ENCODE data around the gene SCUBE3.

SCUBE3 gene

GRCh38 chr6:35242906-35243305 lies 29.1 kb downstream of the SCUBE3 start:
- no peak for DNase-seq

GRCh38 chr6:35243386-35243958 lies 29.7 kb downstream of the SCUBE3 start:
- no peak for DNase-seq

DNA sequence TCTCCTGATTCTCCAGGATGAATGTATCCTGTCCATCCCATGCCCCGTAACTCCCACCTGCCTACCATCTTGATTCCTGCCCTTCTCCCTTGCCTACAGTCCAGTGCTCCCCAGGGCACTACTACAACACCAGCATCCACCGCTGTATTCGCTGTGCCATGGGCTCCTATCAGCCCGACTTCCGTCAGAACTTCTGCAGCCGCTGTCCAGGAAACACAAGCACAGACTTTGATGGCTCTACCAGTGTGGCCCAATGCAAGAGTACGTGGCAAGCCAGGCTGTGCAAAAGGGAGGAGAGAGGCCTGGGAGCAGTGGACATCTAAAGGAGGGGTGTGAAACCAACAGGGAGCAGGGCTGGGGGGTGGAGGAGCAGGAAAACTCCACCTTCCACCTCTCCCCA lies 30.8 kb downstream of the SCUBE3 start:
- DNase-seq, result no peak

- DNase-seq, result no peak
Observed at GRCh38 chr6:35247642-35248231, 34.0 kb downstream of the SCUBE3 start.

GRCh38 chr6:35248300-35248699 lies 34.5 kb downstream of the SCUBE3 start:
- no peak for DNase-seq

DNA sequence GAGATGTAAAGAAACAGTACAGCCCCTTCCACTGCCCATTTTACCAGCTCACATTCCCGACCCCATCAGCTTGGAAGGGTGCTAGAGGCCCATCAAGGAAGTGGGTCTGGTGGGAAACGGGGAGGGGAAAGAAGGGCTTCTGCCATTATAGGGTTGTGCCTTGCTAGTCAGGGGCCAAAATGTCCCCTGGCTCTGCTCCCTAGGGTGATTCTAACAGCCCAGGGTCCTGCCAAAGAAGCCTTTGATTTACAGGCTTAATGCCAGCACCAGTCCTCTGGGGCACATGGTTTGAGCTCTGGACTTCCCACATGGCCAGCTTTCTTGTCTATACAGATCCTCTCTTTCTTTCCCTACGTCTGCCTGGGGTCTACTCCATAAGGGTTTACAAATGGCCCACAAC lies 35.2 kb downstream of the SCUBE3 start:
- DNase-seq, result no peak

DNA sequence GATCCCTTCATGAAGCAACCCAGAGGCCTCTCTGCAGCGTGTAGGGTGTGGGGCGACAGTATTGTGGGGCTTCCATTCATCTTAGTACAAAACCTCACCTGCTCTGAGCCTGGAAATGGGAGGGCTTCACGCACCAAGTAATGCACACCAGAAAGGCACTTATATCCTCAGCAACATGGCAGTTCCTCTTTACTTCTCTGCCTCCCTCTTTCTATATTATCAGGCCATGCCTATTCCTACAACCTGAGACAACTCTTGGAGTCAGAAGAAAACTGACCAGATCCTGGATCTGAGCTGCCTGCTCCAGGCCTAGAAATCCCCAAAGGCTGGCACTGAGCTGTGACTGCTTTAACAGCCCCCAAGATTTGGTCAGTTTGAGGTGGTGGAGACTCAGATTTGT lies 38.2 kb downstream of the SCUBE3 start:
- DNase-seq, result no peak

- DNase-seq, result no peak
Observed at GRCh38 chr6:35253249-35253648, 39.5 kb downstream of the SCUBE3 start.

DNA sequence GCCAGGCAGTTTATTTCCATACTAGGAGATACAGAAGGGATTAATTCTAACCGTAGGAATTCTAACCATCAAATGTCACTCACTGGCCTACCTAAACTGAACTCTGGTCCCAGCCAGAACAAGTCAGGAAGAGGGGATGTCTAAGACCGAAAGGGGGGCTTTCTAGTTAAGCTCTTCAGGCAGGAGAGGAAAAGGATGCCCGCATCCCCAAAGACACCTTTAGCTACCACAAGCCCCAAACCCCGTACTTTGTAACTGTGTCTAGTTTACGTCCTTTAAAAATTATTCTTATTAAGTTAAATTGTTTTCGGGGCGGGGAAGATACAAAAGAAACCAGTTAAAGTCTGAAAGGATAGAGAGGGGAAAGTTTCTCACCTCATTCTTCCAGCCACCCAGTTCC lies 44.6 kb downstream of the SCUBE3 start:
- DNase-seq, result no peak

GRCh38 chr6:35258858-35259193 lies 45.1 kb downstream of the SCUBE3 start:
- peak; percentile 38 for DNase-seq

DNA sequence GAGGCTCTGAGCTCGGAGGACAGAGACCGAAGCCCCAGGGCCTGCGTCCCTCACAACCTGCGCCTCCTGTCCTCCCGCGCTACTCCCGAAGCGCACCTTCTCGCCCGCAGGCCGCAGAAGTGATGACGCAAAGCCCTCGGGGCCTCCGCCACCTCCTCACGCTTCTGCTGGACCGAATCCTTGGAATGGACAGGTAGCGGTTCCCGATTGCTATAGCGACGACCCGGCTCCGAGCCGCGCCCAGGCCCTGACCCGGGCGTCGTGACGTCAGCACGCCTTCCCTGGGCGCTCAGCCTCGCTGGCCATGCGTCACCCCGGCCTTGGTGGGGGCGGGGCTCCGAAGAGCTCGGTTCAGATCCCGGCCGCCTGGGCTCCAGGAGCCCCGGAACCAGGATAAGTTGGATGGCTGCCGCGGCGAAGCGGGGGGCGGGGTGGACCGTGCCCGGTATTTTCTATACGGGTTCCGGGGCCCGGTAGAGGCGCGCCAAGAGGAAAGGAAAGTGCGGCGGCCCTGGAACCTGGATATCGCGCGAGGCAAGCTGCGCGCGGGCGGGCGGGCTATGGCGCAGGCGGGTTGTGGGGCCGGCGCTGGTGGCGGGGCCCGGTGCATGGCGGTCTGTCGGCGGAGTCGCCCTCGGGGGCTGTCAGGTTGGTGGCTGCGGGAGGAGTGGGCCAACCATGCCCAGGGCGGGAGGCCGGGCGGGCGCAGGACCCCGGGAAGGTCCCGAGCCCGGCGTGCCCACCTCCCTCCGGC lies 45.6 kb downstream of the SCUBE3 start, which contains the start of gene ZNF76:
ZNF76 (plus strand) TSS at position 542 of the 754 bp plus-strand sequence. CDS start 21,417 bp downstream, outside the sequence.
- DNase-seq, result peak; percentile 94

DNA sequence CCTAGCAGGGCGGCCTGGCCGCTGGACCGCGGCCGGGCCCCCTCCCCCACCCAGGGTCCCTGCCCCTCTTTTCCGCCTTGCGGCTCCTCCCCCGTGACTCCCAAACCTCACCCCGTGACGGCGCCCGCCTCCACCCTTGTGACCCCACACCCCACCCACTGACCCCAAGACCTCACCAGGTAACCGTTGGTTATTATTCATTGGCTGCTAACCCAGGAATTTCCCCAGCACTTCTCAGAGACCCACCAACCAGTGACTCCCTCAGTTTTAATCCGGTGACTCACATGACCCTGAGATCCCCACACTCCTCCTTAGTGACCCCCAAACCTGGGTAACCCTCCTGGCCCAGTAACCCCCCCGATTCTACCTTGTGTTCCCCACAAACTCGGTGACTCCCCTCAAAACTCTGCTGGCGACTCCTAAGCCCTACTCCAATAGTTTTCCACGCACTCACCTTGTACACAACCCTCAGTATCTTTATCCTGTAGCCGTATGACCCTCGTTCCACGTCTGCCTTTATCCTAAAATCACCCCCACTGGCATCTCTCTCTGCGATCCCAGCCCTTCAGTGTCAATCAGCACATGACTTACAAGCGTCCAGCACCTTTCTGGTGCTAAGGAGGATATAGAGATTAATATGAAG lies 46.3 kb downstream of the SCUBE3 start:
- DNase-seq, result peak; percentile 76

DNA sequence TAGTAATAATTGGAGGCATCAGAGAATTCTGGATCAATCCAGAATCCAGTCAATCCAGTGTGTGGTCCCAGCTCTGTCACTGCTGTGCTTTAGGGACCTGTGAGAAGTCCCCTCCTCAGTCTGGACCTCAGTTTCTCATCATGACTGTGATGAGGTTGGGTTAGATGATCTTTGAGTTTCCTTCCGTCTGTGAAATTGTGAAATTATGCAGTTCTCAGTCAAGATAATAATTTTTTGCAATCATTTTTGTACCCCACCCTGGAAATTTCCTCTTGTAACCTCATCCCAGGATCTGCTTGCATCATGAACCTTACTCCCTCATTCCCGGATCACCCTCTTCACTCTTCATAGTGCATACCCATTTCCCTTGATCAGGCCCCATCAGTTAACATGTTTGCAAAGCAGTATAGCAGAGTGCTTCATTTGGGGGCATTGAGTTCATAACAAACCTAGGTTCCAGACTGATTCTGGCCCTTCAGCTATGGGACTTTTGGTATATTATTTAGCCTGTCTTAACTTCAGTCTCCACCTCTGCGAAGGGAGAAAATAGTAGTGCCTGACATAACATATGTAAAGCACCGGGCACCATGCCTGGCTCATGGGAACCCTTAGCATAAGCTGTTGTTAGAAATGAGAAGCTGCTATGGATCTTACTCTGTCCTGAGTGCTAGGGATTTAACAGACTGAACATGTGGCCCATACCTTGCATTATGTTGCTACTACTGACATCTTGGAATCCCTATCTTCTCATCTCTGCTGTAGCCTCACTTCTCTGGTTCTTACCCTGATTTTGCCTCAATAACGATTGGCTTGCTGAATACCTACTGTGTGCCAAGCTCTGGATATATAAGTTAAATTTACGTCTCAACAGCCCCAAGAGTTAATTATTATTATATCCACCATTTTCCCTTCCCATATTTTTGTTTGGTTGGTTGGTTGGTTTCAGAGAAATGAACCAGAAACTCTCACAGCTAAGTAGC lies 47.1 kb downstream of the SCUBE3 start:
- no peak for DNase-seq

DNA sequence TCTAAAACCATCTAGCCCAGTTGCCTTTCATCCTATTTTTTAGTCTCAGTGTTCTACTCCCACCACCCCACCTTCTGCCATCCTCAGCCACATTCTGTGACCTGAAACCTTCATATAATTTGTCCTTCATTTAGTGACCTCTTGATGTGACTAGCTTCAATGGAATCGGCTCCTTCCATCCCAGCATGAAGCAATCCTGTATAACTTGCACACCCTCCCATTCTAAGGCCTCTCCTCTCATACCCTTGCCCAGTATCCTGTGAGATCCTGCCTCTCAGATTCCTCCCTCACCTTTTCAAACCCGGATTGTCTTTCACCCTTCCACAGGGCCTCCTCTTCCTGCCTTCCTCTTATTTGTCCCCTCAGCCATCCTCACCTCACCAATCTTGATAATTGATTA lies 48.8 kb downstream of the SCUBE3 start:
- no peak for DNase-seq

- no peak for DNase-seq
Observed at GRCh38 chr6:35264550-35265274, 51.0 kb downstream of the SCUBE3 start.

GRCh38 chr6:35265523-35265922 lies 51.8 kb downstream of the SCUBE3 start:
- DNase-seq, result no peak

DNA sequence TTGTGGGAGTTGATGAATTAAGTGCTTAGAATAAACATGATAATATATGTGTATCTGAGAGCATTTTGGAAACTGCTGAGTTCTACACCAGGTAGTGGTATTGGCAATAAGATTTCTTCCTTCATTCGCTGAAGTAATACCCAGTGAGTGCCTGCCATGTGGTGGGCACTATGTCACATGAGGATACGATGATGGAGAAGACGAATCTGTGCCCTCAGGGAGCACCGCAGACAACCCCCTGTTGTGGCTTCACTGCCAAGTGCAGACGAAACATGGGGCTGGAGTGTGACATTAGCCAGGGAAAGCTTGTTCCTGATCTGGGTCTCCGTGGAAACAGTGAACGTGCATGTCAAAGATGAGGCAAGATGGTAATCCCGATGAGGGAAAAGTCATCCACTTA lies 53.7 kb downstream of the SCUBE3 start:
- DNase-seq, result no peak

- DNase-seq, result no peak
Observed at GRCh38 chr6:35267897-35268296, 54.1 kb downstream of the SCUBE3 start.

- no peak for DNase-seq
Observed at GRCh38 chr6:35272005-35272404, 58.2 kb downstream of the SCUBE3 start.

GRCh38 chr6:35273822-35274559 lies 60.2 kb downstream of the SCUBE3 start:
- DNase-seq, result no peak

GRCh38 chr6:35275744-35276260 lies 62.0 kb downstream of the SCUBE3 start:
- DNase-seq, result no peak

All from stimulated activated CD4-positive, alpha-beta T cell treated with anti-CD3 and anti-CD28 coated beads, Interleukin-1b, Interleukin-23, amount 100 ng/mL, for 48 hours (primary cell).